Activated naive CD8-positive, alpha-beta T cell treated with anti-CD3 and anti-CD28 coated beads, Interleukin-2, amount 50 U/mL, for 24 hours (primary cell): ENCODE results near the gene IP6K1.

Source experiments
- ATAC-seq: fragments of 150-1000 bp; cut with Tn5 transposase; one replicate; pipeline ENCODE4 v1.10.0; 2021
- DNase-seq: peaks from one replicate; pipeline ENCODE4 v3.0.0; 2021
- H3K27ac Mint-ChIP-seq: one replicate; pipeline ENCODE4 v1.8.0; 2021; ENCODE audit warnings: mild to moderate bottlenecking, mixed read lengths
- H3K27me3 Mint-ChIP-seq: one replicate; pipeline ENCODE4 v1.8.0; 2021; ENCODE audit warnings: mixed read lengths
- H3K36me3 Mint-ChIP-seq: one replicate; pipeline ENCODE4 v1.8.0; 2021; ENCODE audit warnings: low read depth, mixed read lengths
- H3K4me1 Mint-ChIP-seq: one replicate; pipeline ENCODE4 v1.8.0; 2021; ENCODE audit warnings: mixed read lengths
- H3K4me3 Mint-ChIP-seq: one replicate; pipeline ENCODE4 v1.8.0; 2021; ENCODE audit warnings: mild to moderate bottlenecking, moderate library complexity, mixed read lengths
- H3K9me3 Mint-ChIP-seq: one replicate; pipeline ENCODE4 v1.8.0; 2021; ENCODE audit warnings: mixed read lengths

IP6K1 gene

GRCh38 chr3:49802719-49803464 lies 16.6 kb upstream of the IP6K1 start, which contains the start of gene INKA1:
INKA1 (plus strand) TSS chr3:49803261; CDS start chr3:49803393, 132 bp downstream.
- no peaks in the 10 kb centered on the region for H3K36me3 Mint-ChIP-seq
- H3K4me3 Mint-ChIP-seq: peak within 1 kb of the TSS; percentile 88
- DNase-seq (peak; percentile 92), ATAC-seq (peak; percentile 85)
- no peaks in the 10 kb centered on the region for H3K9me3 Mint-ChIP-seq
- peaks cover 45% of the 10 kb centered on the region for H3K4me1 Mint-ChIP-seq
- H3K27ac Mint-ChIP-seq: peak within 1 kb of the TSS; percentile 75
- peaks cover 12% of the 10 kb centered on the region for H3K27me3 Mint-ChIP-seq

DNA sequence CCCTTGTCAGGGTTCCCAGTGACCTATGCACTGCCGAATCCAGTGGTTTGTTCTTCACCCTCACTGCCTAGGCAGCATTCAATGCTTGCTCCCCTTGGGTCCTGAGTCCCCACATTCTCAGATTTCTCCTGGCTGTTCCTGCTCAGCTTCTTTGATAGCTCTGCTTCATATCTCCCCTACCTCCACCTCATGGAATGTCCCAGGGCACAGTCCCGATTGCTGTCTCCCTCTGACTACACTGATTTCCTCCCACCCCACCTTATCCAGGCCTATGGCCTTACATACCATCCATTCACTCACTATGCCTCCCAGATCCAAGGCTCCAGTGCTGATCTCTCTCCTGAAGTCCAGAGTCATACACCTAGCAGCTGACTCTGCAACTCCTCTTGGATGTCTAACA lies 14.8 kb upstream of the IP6K1 start:
- DNase-seq (no peak), ATAC-seq (no peak)
- no peak overlapping the region for H3K4me3 Mint-ChIP-seq
- peaks cover 28% of the 10 kb centered on the region for H3K4me1 Mint-ChIP-seq
- H3K27ac Mint-ChIP-seq: no peak overlapping the region
- no peaks in the 10 kb centered on the region for H3K9me3 Mint-ChIP-seq
- no peaks in the 10 kb centered on the region for H3K36me3 Mint-ChIP-seq
- peaks cover 12% of the 10 kb centered on the region for H3K27me3 Mint-ChIP-seq

DNA sequence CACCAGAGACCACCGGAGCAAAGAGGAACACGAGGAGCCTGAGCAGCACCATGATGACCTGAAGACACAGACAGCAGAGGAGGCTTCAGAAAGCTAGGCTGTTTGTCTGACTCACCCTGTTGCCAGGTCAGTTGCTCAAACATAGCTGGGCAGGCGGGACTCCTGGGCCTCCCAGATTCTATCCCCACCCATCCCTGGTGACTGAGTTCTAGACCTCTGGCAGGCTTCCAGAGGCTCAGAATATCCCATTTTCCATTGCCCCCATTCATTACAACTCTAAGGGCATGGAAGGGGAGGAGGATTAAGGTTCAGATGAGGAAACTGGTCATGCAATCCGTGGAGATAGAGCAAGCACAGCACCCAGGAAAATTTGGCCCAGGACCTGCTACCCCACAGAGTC lies 13.4 kb upstream of the IP6K1 start, which contains the start of gene CDHR4:
TSS of gene CDHR4 (minus strand) at position 113 of the 400 bp plus-strand sequence. CDS start at position 52, 61 bp downstream.
- ATAC-seq (no peak), DNase-seq (no peak)
- H3K27me3 Mint-ChIP-seq: peaks cover 12% of the 10 kb centered on the region
- peaks cover 15% of the 10 kb centered on the region for H3K4me1 Mint-ChIP-seq
- H3K36me3 Mint-ChIP-seq: no peaks in the 10 kb centered on the region
- H3K27ac Mint-ChIP-seq: no peak within 1 kb of the TSS
- no peak within 1 kb of the TSS for H3K4me3 Mint-ChIP-seq
- H3K9me3 Mint-ChIP-seq: no peaks in the 10 kb centered on the region

- Mint-ChIP-seq H3K4me1 (peaks cover 10% of the 10 kb centered on the region), H3K27me3 (peaks cover 12% of the 10 kb centered on the region), H3K9me3 (no peaks in the 10 kb centered on the region), H3K27ac (no peak overlapping the region), H3K4me3 (no peak overlapping the region), H3K36me3 (no peaks in the 10 kb centered on the region)
- no peak for ATAC-seq
- no peak for DNase-seq
These were observed 12.8 kb upstream of the IP6K1 start for GRCh38 chr3:49799105-49799504.

DNA sequence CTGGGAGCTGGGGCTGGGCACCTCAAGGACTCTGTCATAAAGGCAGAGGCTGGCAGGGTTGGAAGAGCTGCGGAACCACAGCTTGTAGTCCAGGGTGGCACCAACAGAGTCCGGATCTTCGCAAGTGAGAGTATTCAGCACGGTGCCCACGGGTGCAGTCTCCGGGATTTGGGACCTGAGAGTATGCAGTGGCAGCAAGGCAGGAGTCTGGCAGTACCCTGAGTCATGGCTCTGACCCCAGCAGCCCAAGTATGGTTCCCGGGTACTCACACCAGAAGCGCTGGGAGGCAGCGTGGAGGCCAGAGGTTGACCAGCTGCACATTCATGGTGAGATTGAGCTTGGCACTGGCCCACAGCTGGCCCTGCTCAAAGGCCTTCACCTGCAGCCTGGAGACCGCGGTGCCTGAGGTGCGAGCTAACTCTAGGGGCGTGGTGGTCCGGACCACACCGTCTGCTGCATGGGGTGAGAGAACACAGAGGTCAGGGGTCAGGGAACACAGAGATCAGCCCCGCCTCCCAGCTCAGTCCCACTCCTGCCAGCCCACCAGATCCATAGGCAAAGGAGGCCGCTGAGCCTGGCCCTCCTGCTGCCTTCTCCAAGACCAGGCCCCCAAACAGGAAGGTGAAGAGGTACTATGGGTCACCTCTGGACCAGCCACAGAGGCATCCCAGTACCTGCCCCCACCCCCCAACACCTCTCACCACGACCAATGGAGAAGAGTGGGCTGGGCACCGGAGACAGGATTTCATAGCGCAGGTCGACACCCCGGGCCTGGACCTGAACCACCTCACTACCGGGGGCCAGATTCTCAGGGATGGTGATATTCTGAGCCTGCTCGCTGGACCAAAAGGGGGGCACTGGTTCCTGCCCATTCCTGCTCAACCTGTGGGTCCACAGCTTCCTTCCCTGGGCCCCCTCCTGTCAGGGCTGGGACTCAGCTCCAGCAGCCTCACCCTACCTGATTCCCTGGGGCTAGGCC lies 8.9 kb upstream of the IP6K1 start:
- Mint-ChIP-seq H3K4me1 (no peaks in the 10 kb centered on the region), H3K4me3 (no peak overlapping the region), H3K9me3 (no peaks in the 10 kb centered on the region), H3K27ac (no peak overlapping the region), H3K27me3 (peaks cover 3% of the 10 kb centered on the region), H3K36me3 (no peaks in the 10 kb centered on the region)
- ATAC-seq (no peak), DNase-seq (no peak)

- no peaks in the 10 kb centered on the region for H3K36me3 Mint-ChIP-seq
- no peaks in the 10 kb centered on the region for H3K9me3 Mint-ChIP-seq
- H3K4me3 Mint-ChIP-seq: no peak overlapping the region
- ATAC-seq (no peak), DNase-seq (no peak)
- no peaks in the 10 kb centered on the region for H3K27me3 Mint-ChIP-seq
- H3K27ac Mint-ChIP-seq: no peak overlapping the region
- H3K4me1 Mint-ChIP-seq: peaks cover 2% of the 10 kb centered on the region
These were observed 8.1 kb upstream of the IP6K1 start for GRCh38 chr3:49794431-49794830.

GRCh38 chr3:49793486-49794085 lies 7.2 kb upstream of the IP6K1 start:
- Mint-ChIP-seq H3K9me3 (no peaks in the 10 kb centered on the region), H3K27ac (no peak overlapping the region), H3K27me3 (no peaks in the 10 kb centered on the region), H3K4me3 (no peak overlapping the region), H3K4me1 (peaks cover 2% of the 10 kb centered on the region), H3K36me3 (no peaks in the 10 kb centered on the region)
- ATAC-seq (no peak), DNase-seq (no peak)

DNA sequence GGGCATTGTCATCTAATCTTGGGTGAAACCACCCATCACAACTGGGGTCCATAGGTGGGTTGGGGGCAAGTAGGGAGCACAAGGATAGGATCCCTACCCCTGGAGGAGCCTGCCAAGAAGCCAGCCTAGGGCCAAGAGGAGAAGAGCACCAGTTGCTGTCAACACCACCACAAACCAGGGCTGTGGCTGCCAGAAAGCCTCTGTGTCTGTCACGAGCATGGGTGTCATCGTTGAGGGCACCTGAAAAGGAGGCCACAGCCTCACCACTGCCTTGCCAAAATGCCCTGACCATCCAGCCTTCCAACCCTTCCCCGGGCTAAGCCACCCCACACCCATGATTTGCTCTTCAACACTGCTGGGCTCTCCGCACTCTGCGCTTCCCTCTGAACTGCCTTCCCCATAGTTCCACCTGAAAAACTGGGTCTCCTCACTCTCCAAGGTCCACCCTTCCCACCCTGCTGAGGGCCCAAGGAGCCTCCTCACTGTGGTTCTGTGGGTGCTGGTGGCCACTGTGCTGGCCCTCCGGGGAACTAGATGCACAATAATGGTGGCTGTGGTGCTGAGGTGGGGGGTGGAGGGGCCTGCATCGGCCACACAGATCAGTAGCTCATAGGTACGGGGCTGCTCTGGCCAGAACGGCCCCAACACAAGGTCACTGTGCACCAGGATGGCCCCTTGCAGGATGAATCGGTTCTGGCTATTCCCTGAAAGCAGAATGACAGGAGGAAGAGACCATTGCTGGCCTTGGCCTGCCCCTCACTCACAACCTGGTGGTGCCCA lies 6.2 kb upstream of the IP6K1 start:
- no peak overlapping the region for H3K4me3 Mint-ChIP-seq
- H3K9me3 Mint-ChIP-seq: no peaks in the 10 kb centered on the region
- ATAC-seq (no peak), DNase-seq (no peak)
- no peak overlapping the region for H3K27ac Mint-ChIP-seq
- H3K4me1 Mint-ChIP-seq: peaks cover 2% of the 10 kb centered on the region
- no peaks in the 10 kb centered on the region for H3K36me3 Mint-ChIP-seq
- H3K27me3 Mint-ChIP-seq: no peaks in the 10 kb centered on the region

- Mint-ChIP-seq H3K27ac (no peak overlapping the region), H3K4me1 (peaks cover 10% of the 10 kb centered on the region)
These were observed 5.2 kb upstream of the IP6K1 start for GRCh38 chr3:49791571-49791970.

DNA sequence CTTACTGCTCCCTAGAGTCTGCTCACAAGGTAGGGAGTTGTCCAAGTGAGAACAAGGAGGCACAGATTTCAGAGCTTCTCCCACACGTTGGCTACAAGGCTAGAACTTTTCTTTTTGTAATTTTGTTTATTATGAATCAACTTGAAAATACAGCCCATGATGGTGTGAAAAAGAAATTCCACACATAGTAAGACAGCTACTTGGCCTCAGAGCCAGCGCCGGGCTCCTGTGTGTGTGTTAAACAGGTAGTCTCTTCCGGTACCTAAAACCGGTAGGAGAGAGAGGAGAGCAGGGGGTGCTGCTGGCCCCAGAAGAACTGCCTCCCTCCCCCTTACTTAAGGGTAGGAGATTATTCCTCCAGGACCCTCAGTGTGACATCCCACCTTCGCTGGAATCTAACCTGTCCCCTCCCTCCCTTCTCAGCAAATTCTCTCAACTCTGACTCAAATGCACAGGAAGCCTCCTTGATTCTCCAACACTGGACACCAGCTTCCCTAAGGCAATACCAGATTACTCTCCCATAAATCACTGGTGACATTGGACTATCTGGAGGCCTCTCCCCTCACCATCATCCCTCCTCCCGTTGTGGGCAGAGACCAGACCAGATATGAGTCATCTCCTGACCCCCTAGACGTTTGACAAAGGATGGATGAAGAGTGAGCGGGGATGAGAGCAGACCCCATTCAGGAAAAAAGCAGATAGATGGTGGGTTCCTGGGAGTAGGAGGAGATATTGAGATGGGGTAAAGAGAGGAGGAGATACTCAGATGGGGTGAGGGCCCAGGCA lies 4.5 kb upstream of the IP6K1 start:
- no peaks in the 10 kb centered on the region for H3K9me3 Mint-ChIP-seq
- H3K4me3 Mint-ChIP-seq: no peak overlapping the region
- no peaks in the 10 kb centered on the region for H3K36me3 Mint-ChIP-seq
- H3K27me3 Mint-ChIP-seq: no peaks in the 10 kb centered on the region
- H3K4me1 Mint-ChIP-seq: peaks cover 11% of the 10 kb centered on the region
- H3K27ac Mint-ChIP-seq: no peak overlapping the region
- no peak for DNase-seq
- no peak for ATAC-seq

More at GRCh38 chr3:49791571-49791970, 5.2 kb upstream of the IP6K1 start:
- ATAC-seq (no peak), DNase-seq (no peak)
- Mint-ChIP-seq H3K4me3 (no peak overlapping the region), H3K36me3 (no peaks in the 10 kb centered on the region), H3K27me3 (no peaks in the 10 kb centered on the region), H3K9me3 (no peaks in the 10 kb centered on the region)

DNA sequence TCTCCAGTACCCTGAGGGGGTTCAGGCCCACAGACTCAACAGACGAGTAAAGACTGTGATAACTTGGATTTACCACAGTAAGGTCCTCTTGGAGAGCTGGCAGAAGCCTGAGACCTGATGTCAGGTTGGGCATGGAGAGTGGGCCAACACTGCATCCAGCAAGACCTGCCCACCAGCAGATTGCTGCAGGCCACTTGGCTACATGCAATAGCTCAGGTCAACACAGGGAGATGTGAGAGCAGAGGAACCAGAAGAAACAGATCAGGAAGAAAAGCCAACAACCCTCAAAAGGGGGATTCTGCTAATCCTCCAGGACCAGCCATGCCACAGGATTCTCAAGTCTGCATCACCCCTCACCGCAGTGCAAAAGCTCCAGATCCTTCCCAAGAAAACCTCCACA lies 1.7 kb upstream of the IP6K1 start:
- no peak overlapping the region for H3K27ac Mint-ChIP-seq

DNA sequence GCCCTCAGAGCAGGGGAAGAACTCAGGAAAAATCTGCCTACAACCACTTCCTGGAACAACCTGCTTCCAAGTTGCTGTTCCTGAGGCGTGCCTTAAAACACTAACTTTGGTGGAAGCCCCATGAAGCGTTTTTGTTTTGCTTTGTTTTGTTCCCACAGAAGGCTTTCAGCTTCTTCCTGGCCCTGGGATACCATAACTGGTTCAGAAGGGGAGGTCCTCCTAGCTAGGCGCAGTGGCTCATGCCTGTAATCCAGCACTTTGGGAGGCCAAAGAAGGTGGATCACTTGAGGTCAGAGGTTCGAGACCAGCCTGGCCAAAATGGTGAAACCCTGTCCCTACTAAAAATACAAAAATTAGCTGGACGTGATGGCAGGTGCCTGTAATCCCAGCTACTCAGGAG lies 1.2 kb upstream of the IP6K1 start:
- Mint-ChIP-seq H3K27ac (peak overlapping the region; percentile 94), H3K36me3 (peaks cover 8% of the 10 kb centered on the region)

More for the DNA sequence above, 1.7 kb upstream of the IP6K1 start:
- Mint-ChIP-seq H3K4me1 (peaks cover 32% of the 10 kb centered on the region), H3K4me3 (no peak overlapping the region), H3K36me3 (peaks cover 8% of the 10 kb centered on the region), H3K27me3 (no peaks in the 10 kb centered on the region), H3K9me3 (no peaks in the 10 kb centered on the region)
- ATAC-seq (no peak), DNase-seq (no peak)

GRCh38 chr3:49787182-49787464 lies 781 bp upstream of the IP6K1 start:
- DNase-seq (no peak), ATAC-seq (no peak)
- Mint-ChIP-seq H3K4me1 (peaks cover 36% of the 10 kb centered on the region), H3K36me3 (peaks cover 10% of the 10 kb centered on the region), H3K27ac (peak overlapping the region; percentile 94), H3K4me3 (peak overlapping the region; percentile 87), H3K27me3 (no peaks in the 10 kb centered on the region), H3K9me3 (no peaks in the 10 kb centered on the region)

More for the DNA sequence above, 1.2 kb upstream of the IP6K1 start:
- no peak for ATAC-seq
- Mint-ChIP-seq H3K4me1 (peaks cover 32% of the 10 kb centered on the region), H3K4me3 (peak overlapping the region; percentile 87), H3K27me3 (no peaks in the 10 kb centered on the region), H3K9me3 (no peaks in the 10 kb centered on the region)
- no peak for DNase-seq
